SK-N-SH (cell line): ENCODE measurements around the gene MEIS2.

ENCODE experiments used
- CHD2 ChIP-seq: fragments of 150-350 bp; IDR thresholded peaks from 2 replicates; pipeline ENCODE4 v1.6.1; 2018; ENCODE audit warnings: low read length; ENCODE audit not compliant: partially characterized antibody
- ELF1 ChIP-seq: IDR thresholded peaks from 2 replicates; pipeline ENCODE4 v1.4.0; 2012
- EZH2phosphoT487 ChIP-seq: fragments of 200-600 bp; sonication (generic); IDR thresholded peaks from 2 replicates; pipeline ENCODE4 v1.6.1; 2017; ENCODE audit warnings: low read depth, mixed run types, mild to moderate bottlenecking, antibody characterized with exemption, moderate library complexity, borderline replicate concordance
- FOXJ3 ChIP-seq: sonication (generic); formaldehyde crosslinking; IDR thresholded peaks from 2 replicates; pipeline ENCODE4 v1.5.1; 2020; ENCODE audit warnings: mild to moderate bottlenecking, missing genetic modification reagents
- FOXM1 ChIP-seq: IDR thresholded peaks from 2 replicates; pipeline ENCODE4 v1.4.0; 2012; ENCODE audit warnings: low read depth, mild to moderate bottlenecking
- NFIC ChIP-seq: IDR thresholded peaks from 2 replicates; pipeline ENCODE4 v1.4.0; 2012; ENCODE audit warnings: borderline replicate concordance
- POLR2AphosphoS5 ChIP-seq: IDR thresholded peaks from 2 replicates; pipeline ENCODE4 v1.6.1; 2012; ENCODE audit warnings: low read depth, low read length
- RXRA ChIP-seq: IDR thresholded peaks from 2 replicates; pipeline ENCODE4 v1.4.0; 2012; ENCODE audit warnings: low read depth, mild to moderate bottlenecking, borderline replicate concordance
- SMC3 ChIP-seq: IDR thresholded peaks from 2 replicates; pipeline ENCODE4 v1.6.1; 2012; ENCODE audit warnings: low read depth, low read length, improper control_type of control experiment
- TAF1 ChIP-seq: IDR thresholded peaks from 2 replicates; pipeline ENCODE4 v1.6.1; 2012; ENCODE audit warnings: low read depth, mild to moderate bottlenecking, low read length, moderate library complexity, borderline replicate concordance
- TF ChIP-seq, protein P1 (sequence below): fragments of 200-600 bp; sonication (generic); IDR thresholded peaks from 2 replicates; pipeline ENCODE4 v1.6.1; 2017; ENCODE audit warnings: antibody characterized with exemption, mild to moderate bottlenecking, moderate library complexity
- TF ChIP-seq, protein P2 (sequence below): IDR thresholded peaks from 2 replicates; pipeline ENCODE4 v1.4.0; 2012; ENCODE audit warnings: low read depth, borderline replicate concordance
- TF ChIP-seq, protein P3 (sequence below): IDR thresholded peaks from 2 replicates; pipeline ENCODE4 v1.4.0; 2012; ENCODE audit warnings: low read depth

DNA sequence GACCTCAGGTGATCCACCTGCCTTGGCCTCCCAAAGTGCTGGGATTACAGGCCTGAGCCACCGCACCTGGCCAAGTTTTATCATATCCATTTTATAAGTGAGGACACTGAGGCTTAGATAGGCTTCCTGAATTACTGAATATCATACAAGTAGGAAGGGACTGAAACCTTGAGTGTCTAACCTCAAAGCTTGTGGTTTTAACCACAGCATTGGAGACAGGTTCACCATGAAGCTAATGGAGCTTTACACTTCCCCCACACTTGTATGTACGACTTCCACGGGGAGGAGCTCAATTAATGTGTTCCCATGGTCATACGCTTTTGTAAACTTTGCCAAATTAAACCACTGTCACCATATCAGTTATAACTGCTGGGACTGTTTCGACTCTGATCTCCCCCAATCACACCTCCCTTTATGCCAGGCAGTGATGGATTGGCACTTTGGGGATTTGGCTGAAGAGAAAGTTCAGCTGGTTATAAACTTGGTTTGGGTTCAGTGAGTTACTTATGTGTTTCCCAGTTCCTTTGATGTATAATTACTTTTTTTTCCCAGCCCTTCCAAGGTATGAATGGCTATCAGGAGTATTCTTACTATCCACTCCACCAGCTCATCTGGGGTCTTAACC is 38.4 kb upstream of the MEIS2 start:
- TF ChIP-seq, protein P1, sequence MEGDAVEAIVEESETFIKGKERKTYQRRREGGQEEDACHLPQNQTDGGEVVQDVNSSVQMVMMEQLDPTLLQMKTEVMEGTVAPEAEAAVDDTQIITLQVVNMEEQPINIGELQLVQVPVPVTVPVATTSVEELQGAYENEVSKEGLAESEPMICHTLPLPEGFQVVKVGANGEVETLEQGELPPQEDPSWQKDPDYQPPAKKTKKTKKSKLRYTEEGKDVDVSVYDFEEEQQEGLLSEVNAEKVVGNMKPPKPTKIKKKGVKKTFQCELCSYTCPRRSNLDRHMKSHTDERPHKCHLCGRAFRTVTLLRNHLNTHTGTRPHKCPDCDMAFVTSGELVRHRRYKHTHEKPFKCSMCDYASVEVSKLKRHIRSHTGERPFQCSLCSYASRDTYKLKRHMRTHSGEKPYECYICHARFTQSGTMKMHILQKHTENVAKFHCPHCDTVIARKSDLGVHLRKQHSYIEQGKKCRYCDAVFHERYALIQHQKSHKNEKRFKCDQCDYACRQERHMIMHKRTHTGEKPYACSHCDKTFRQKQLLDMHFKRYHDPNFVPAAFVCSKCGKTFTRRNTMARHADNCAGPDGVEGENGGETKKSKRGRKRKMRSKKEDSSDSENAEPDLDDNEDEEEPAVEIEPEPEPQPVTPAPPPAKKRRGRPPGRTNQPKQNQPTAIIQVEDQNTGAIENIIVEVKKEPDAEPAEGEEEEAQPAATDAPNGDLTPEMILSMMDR, result no peak
- no peak for TF ChIP-seq TAF1
- TF ChIP-seq CHD2, result no peak
- TF ChIP-seq, protein P2, sequence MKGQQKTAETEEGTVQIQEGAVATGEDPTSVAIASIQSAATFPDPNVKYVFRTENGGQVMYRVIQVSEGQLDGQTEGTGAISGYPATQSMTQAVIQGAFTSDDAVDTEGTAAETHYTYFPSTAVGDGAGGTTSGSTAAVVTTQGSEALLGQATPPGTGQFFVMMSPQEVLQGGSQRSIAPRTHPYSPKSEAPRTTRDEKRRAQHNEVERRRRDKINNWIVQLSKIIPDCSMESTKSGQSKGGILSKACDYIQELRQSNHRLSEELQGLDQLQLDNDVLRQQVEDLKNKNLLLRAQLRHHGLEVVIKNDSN, result no peak
- no peak for TF ChIP-seq ELF1
- TF ChIP-seq EZH2phosphoT487, result no peak
- no peak for TF ChIP-seq RXRA
- TF ChIP-seq FOXM1, result no peak
- no peak for TF ChIP-seq POLR2AphosphoS5
- TF ChIP-seq SMC3, result no peak
- TF ChIP-seq FOXJ3 (CRISPR knock-in tag), result no peak
- TF ChIP-seq, protein P3, sequence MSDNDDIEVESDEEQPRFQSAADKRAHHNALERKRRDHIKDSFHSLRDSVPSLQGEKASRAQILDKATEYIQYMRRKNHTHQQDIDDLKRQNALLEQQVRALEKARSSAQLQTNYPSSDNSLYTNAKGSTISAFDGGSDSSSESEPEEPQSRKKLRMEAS, result no peak
- no peak for TF ChIP-seq NFIC
